ENCODE data around the gene BPIFB2.

GRCh38 chr20:33034901-33035492 is 27.5 kb downstream of the BPIFB2 start:
- no peak for TF ChIP-seq MAX (IDR thresholded peaks at IDR 0.05)
- TF ChIP-seq CTCF (IDR thresholded peaks at IDR 0.05 in 2 of 3, conservative IDR thresholded peaks at IDR 0.05 in 1 of 3; ENCODE audit: borderline replicate concordance in 1 of 3, insufficient read depth in 1 of 3, low read depth in 2 of 3, low read length in 2 of 3) = no peak
- no peak for TF ChIP-seq POLR2A (IDR thresholded peaks at IDR 0.05; ENCODE audit: borderline replicate concordance, extremely low read depth, insufficient read depth, insufficient read length)
- no peak for TF ChIP-seq CEBPB (IDR thresholded peaks at IDR 0.05; ENCODE audit: low read depth)
- TF ChIP-seq POLR2AphosphoS5 (IDR thresholded peaks at IDR 0.05; ENCODE audit: low read depth, low read length) = no peak
- no peak for TF ChIP-seq EZH2 (IDR thresholded peaks at IDR 0.05)

Data from HCT116 (cell line).